Measurements from ENCODE around the gene CR1L.
A peak's percentile ranks its signal among the peaks of the same experiment; 100 is the strongest.
"Not testable (repeated sequence)": the region's sequence is repeated elsewhere in the genome, so short reads cannot be mapped to it uniquely, and the experiment has no call there.

CR1L gene

GRCh38 chr1:207691010-207691409, 46.1 kb downstream of the CR1L start:
- no peak overlapping the region for H3K27ac ChIP-seq
- TF ChIP-seq ZFX (IDR thresholded peaks at IDR 0.05; ENCODE audit: borderline replicate concordance) = no peak
- TF ChIP-seq CTCF (IDR thresholded peaks at IDR 0.05) = no peak

- no peak overlapping the region for H3K27ac ChIP-seq
- TF ChIP-seq CTCF (IDR thresholded peaks at IDR 0.05) (no peak), ZFX (IDR thresholded peaks at IDR 0.05; ENCODE audit: borderline replicate concordance) (no peak)
These were observed 46.9 kb downstream of the CR1L start for GRCh38 chr1:207691841-207692240.

GRCh38 chr1:207692291-207692690, 47.4 kb downstream of the CR1L start:
- not testable (repeated sequence) for H3K27ac ChIP-seq

GRCh38 chr1:207695891-207696290, 51.0 kb downstream of the CR1L start:
- TF ChIP-seq CTCF (IDR thresholded peaks at IDR 0.05) (no peak), ZFX (IDR thresholded peaks at IDR 0.05; ENCODE audit: borderline replicate concordance) (no peak)
- no peak overlapping the region for H3K27ac ChIP-seq

- H3K27ac ChIP-seq = no peak overlapping the region
- TF ChIP-seq CTCF (IDR thresholded peaks at IDR 0.05) (peak; percentile 94), ZFX (IDR thresholded peaks at IDR 0.05; ENCODE audit: borderline replicate concordance) (no peak)
These were observed 54.0 kb downstream of the CR1L start for GRCh38 chr1:207698822-207699483.

GRCh38 chr1:207702317-207702716, 57.4 kb downstream of the CR1L start:
- TF ChIP-seq ZFX (IDR thresholded peaks at IDR 0.05; ENCODE audit: borderline replicate concordance) (no peak), CTCF (IDR thresholded peaks at IDR 0.05) (no peak)

GRCh38 chr1:207703712-207704111, 58.8 kb downstream of the CR1L start:
- H3K27ac ChIP-seq = no peak overlapping the region

More at GRCh38 chr1:207702317-207702716, 57.4 kb downstream of the CR1L start:
- H3K27ac ChIP-seq = no peak overlapping the region

GRCh38 chr1:207708004-207708403, 63.1 kb downstream of the CR1L start:
- not testable (repeated sequence) for H3K27ac ChIP-seq

More at GRCh38 chr1:207703712-207704111, 58.8 kb downstream of the CR1L start:
- TF ChIP-seq ZFX (IDR thresholded peaks at IDR 0.05; ENCODE audit: borderline replicate concordance) (no peak), CTCF (IDR thresholded peaks at IDR 0.05) (no peak)

Measured in 22Rv1 (cell line).